ENCODE data around the gene CCDC178. TPM values are rescaled to one million over a fixed set of nuclear protein-coding genes. Genes with fewer than 3 reads are reported as not detected.

The CCDC178 gene
- total and polyA plus RNA-seq, 2 of the 4 experiments (the other 2 are of a cell fraction): not detected

- DNase-seq (no peak), ATAC-seq (ENCODE audit: low read depth) (no peak)
- no peak overlapping the region for H3K56ac ChIP-seq (ENCODE audit: extremely low read depth, insufficient read depth, low read length)
- no peaks in the 10 kb centered on the region for H3K36me3 ChIP-seq (ENCODE audit: control insufficient read depth, insufficient read depth, low read length)
- no peak overlapping the region for H3K4ac ChIP-seq (ENCODE audit: low read depth, low read length)
- no peaks in the 10 kb centered on the region for H3K27me3 ChIP-seq (ENCODE audit: control insufficient read depth, insufficient read depth, low read length)
- intact Hi-C loops (cut with micrococcal nuclease) (no loop called here), in situ Hi-C loops (cut with MboI; ENCODE audit: low sequenced_read_pairs) (no loop called here), dilution Hi-C loops (cut with HindIII; ENCODE audit: low sequenced_read_pairs, unreplicated experiment) (no loop called here)
- no peak overlapping the region for H2BK15ac ChIP-seq (ENCODE audit: low read depth, low read length)
- no peaks in the 10 kb centered on the region for H4K20me1 ChIP-seq (ENCODE audit: insufficient read depth, low read length)
- H3K14ac ChIP-seq (replicated peaks; ENCODE audit: low read depth, low read length): no peak overlapping the region
- no peak overlapping the region for H3K23ac ChIP-seq (ENCODE audit: low read depth, low read length)
- H3K9ac ChIP-seq (ENCODE audit: low read depth, low read length): no peak overlapping the region
- H2AK9ac ChIP-seq (replicated peaks; ENCODE audit: low read depth, low read length, poor library complexity): no peak overlapping the region
- no peak overlapping the region for H2AFZ ChIP-seq (replicated peaks; ENCODE audit: low read length, poor library complexity)
- no peak overlapping the region for H4K91ac ChIP-seq (ENCODE audit: insufficient read depth, low read depth, low read length)
- no peak overlapping the region for H2BK5ac ChIP-seq (ENCODE audit: low read depth, low read length, poor library complexity, severe bottlenecking)
- H4K8ac ChIP-seq (ENCODE audit: low read depth in 2 of 2, low read length in 2 of 2): no peak overlapping the region
- H3K9me1 ChIP-seq (ENCODE audit: insufficient read depth, low read length): no peaks in the 10 kb centered on the region
- ChIA-PET POLR2A (ENCODE audit: unreplicated experiment) (no interaction called here), CTCF (no interaction called here)
- no peaks in the 10 kb centered on the region for H3K9me3 ChIP-seq (ENCODE audit: control insufficient read depth, insufficient read depth, low read length)
- no TSS peak for BruUV-seq (replicated peaks)
- H2BK120ac ChIP-seq (ENCODE audit: low read depth, low read length): no peak overlapping the region
- WGBS, 2 experiments (ENCODE audit: extremely low coverage in 2 of 2, insufficient read length in 1 of 2): 100% methylated on average over 1 of the region's 5 CpGs; no CpG with 5 or more reads in 1 of the 2 experiments
- H3K27ac ChIP-seq (ENCODE audit: insufficient read depth, low read length): no peak overlapping the region
- no peaks in the 10 kb centered on the region for H3K79me1 ChIP-seq (ENCODE audit: low read depth in 1 of 2, low read length in 2 of 2)
- TF ChIP-seq MXI1 (IDR thresholded peaks at IDR 0.05; ENCODE audit: borderline replicate concordance, low read depth, low read length) (no peak), MAFK (IDR thresholded peaks at IDR 0.05; ENCODE audit: low read depth, low read length) (no peak), RFX5 (IDR thresholded peaks at IDR 0.05; ENCODE audit: low read depth, low read length) (no peak), CTCF (conservative IDR thresholded peaks at IDR 0.05; ENCODE audit: low read depth, low read length) (no peak), POLR2A (IDR thresholded peaks at IDR 0.05; ENCODE audit: low read depth, low read length) (no peak), RAD21 (IDR thresholded peaks at IDR 0.05; ENCODE audit: low read length) (no peak), FOS (IDR thresholded peaks at IDR 0.05; ENCODE audit: low read depth, low read length) (no peak), USF2 (IDR thresholded peaks at IDR 0.05; ENCODE audit: low read depth, low read length) (no peak), RCOR1 (IDR thresholded peaks at IDR 0.05; ENCODE audit: insufficient replicate concordance, low read length) (no peak), SMC3 (IDR thresholded peaks at IDR 0.05; ENCODE audit: low read depth, low read length) (no peak), MAZ (IDR thresholded peaks at IDR 0.05; ENCODE audit: borderline replicate concordance, low read depth, low read length) (no peak), BHLHE40 (IDR thresholded peaks at IDR 0.05; ENCODE audit: low read depth, low read length) (no peak), CEBPB (IDR thresholded peaks at IDR 0.05; ENCODE audit: low read depth, low read length) (no peak)
- no peak overlapping the region for H3K4me3 ChIP-seq (ENCODE audit: insufficient read depth, low read depth, low read length)
- no peak overlapping the region for H2BK20ac ChIP-seq (ENCODE audit: low read depth, low read length)
- no peak overlapping the region for H3K4me2 ChIP-seq (ENCODE audit: low read depth, low read length)
- no peak overlapping the region for H2AK5ac ChIP-seq (ENCODE audit: low read depth, low read length)
- H3K4me1 ChIP-seq (ENCODE audit: control insufficient read depth, insufficient read depth, low read length): no peaks in the 10 kb centered on the region
- no peak overlapping the region for H4K5ac ChIP-seq (ENCODE audit: low read depth, low read length)
- H3K18ac ChIP-seq (ENCODE audit: low read depth, low read length): no peak overlapping the region
Measured at GRCh38 chr18:32905651-32906050, 534.9 kb downstream of the CCDC178 start.
